NCI-H1694 treated with DMSO at 0.1 percent for 48 hours (cell line): ENCODE results near the gene ZBTB7A.

ENCODE experiments used
- DNase-seq: peaks from one replicate; lab custom pipeline; 2025; lab: John Stamatoyannopoulos, UW

Gene ZBTB7A

GRCh38 chr19:4035582-4035981 lies 31.1 kb downstream of the ZBTB7A start:
- DNase-seq = no peak

- no peak for DNase-seq
Observed at GRCh38 chr19:4035018-4035566, 31.6 kb downstream of the ZBTB7A start.

- no peak for DNase-seq
Observed at GRCh38 chr19:4034048-4035017, 32.4 kb downstream of the ZBTB7A start.

GRCh38 chr19:4033028-4033956 lies 33.4 kb downstream of the ZBTB7A start:
- no peak for DNase-seq

GRCh38 chr19:4032436-4032835 lies 34.3 kb downstream of the ZBTB7A start:
- DNase-seq = no peak

- DNase-seq = no peak
Observed at GRCh38 chr19:4031420-4031819, 35.3 kb downstream of the ZBTB7A start.

GRCh38 chr19:4030981-4031380 lies 35.7 kb downstream of the ZBTB7A start:
- no peak for DNase-seq

GRCh38 chr19:4030552-4030951 lies 36.1 kb downstream of the ZBTB7A start:
- no peak for DNase-seq

- DNase-seq = no peak
Observed at GRCh38 chr19:4029247-4029614, 37.5 kb downstream of the ZBTB7A start.

- DNase-seq = no peak
Observed at GRCh38 chr19:4028334-4029246, 38.1 kb downstream of the ZBTB7A start.

GRCh38 chr19:4027146-4027545 lies 39.6 kb downstream of the ZBTB7A start:
- DNase-seq = no peak

- no peak for DNase-seq
Observed at GRCh38 chr19:4025317-4025716, 41.4 kb downstream of the ZBTB7A start.

- DNase-seq = no peak
Observed at GRCh38 chr19:4023600-4024398, 42.9 kb downstream of the ZBTB7A start.

- no peak for DNase-seq
Observed at GRCh38 chr19:4019578-4019977, 47.1 kb downstream of the ZBTB7A start.

- no peak for DNase-seq
Observed at GRCh38 chr19:4018775-4019504, 47.8 kb downstream of the ZBTB7A start.

- DNase-seq = no peak
Observed at GRCh38 chr19:4018140-4018613, 48.5 kb downstream of the ZBTB7A start.

- DNase-seq = no peak
Observed at GRCh38 chr19:4016903-4017638, 49.6 kb downstream of the ZBTB7A start.

GRCh38 chr19:4016486-4016885 lies 50.2 kb downstream of the ZBTB7A start:
- no peak for DNase-seq
